GM19035 (cell line): ENCODE measurements around the gene APBB2.

Source experiments
- ATAC-seq: cut with Tn5 transposase; IDR thresholded peaks from one replicate; pipeline ENCODE4 v1.9.1; 2021; ENCODE audit not compliant: unreplicated experiment

The APBB2 gene

DNA sequence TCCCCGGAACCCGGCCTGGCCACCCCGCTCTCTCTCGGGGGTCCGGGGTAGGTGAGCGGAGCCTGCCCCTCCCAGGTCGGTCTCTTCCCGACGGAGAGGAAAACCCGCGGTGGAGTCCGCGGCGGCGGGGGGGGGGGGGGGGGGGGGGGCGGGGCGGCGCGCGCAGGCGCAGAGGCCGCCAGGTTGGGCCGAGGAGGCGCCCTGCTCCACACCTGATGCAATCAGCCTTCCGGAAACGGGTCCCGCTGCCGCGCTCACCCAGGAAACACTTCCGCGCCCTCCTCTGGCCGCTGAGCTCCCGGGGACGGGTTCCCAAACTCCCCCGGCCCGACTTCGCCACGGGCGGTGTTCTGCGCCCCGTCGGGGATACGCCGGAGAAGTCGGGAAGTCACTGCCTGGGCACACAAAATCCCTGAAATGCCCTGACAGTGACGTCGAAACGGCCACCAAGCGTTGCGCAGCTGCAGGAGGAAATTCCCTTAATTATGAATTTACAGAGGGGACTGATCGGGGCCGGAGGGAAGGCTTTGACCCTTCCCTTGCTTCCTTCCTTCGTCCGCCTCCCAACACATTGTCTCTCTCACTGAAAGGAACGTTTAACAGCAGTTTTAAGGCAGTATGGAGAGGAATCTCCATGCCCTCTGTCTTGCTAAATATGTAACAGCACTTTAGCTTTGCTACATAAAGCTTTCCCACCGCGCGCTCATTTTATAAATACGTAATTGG is 2.1 kb upstream of the APBB2 start:
- peak; percentile 56 for ATAC-seq

- ATAC-seq: no peak
Observed at GRCh38 chr4:41215969-41216293, 1.6 kb upstream of the APBB2 start.

DNA sequence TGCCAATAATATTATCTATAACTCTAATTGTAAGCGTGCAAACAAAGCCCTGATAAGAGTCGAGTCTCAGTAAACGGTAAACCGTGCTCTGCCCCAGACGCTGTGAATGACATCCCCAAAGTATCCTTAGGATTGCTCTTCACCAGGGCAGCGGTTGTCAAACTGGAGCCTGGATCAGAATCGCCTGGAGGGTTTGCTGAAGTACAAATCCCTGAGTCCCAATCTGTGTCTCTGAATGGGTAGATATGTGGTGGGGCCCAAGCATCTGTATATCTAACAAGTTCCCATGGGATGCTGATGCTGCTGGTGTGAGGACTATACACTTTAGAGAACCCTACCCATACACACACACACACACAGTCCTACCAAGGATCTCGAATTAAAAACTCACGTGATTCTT is 813 bp upstream of the APBB2 start:
- no peak for ATAC-seq

DNA sequence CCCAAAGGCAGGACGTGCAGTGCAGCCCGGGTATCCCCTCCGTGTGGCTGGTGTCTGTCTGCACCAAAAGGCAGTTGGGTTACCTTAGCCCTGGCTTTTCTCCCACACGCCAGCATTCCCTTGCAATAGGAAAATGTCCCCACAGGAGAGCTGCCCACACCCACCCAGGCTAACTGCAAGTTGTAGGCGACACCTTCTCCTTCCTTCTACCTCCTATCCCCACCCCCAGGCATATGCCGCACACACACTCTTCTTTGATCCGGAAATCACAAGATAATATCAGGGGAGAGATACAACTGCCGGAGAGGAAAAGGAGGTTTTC is 444 bp upstream of the APBB2 start:
- no peak for ATAC-seq

- peak; percentile 6 for ATAC-seq
Observed at GRCh38 chr4:41213625-41214135, 662 bp downstream of the APBB2 start.

DNA sequence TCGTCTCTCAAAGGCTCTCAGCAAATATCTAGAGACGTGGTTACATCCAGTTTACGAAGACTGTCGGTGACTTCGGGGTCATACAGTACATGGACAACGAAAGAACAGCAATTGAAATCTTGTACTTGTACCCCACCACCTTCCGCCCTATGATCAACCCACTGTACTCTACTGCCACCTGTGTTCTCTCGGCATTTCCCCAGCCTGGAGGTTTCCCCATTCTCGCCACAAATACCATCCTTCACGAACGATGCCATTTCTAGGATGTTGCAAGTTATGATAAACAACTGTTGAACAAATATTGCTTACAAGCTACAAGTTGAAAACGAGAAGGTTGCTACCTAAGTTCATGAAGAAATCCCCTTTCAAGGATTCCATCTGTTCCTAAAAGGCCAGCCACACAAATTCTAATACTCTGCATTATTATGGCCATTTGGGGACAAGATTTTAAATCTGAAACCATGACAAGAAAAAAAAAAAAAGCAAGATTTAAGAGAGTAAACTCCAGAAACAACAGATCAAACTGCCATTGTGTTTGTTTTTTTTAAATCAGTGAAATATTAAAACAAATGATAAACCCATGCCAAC is 1.6 kb downstream of the APBB2 start:
- ATAC-seq: no peak

- ATAC-seq: no peak
Observed at GRCh38 chr4:41211951-41212615, 2.3 kb downstream of the APBB2 start.

- no peak for ATAC-seq
Observed at GRCh38 chr4:41209901-41210300, 4.4 kb downstream of the APBB2 start.

DNA sequence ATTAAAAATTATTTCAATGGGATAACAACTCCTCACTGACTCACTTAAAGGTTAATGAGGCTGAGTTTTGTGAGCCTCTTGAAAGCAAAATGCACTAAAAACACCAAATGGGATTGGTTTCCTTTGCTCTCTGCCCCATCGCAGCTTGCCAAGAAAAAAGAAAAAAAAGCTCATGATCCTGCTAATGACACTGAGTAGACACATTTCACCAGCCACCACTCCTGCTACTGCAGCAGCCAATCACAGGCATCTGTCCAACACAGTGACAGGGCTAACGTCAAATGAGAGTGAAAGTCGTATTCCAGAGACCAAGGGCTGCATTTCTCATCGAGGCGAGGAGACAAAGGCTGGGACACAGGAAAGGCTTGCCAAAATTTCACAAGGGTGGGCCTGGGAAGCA is 5.2 kb downstream of the APBB2 start:
- ATAC-seq: no peak

DNA sequence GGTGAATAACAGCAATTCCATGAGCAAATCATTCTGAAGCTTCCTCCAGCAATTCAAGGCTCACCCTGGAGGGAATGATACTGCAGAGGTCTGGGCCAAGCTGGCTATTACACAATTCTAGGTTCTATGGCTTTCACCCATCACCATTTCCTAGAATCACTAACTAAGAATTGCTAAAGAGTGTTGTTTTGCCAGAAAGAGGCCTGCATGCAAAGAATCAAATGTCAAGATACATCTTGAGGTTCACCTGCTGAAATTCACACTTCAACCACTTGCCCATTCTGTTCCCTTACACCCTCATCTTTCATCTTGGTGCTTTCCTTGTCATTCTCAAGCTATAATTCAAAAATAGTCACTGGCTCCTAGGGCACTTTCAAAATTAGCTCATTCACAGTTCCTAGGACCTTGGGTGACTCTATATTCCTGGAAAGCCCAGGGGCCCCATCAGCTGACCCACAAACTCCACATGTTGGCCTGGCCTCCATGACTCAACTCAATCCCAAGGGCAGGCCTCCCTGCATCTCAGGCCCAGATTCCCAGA is 7.0 kb downstream of the APBB2 start:
- no peak for ATAC-seq

GRCh38 chr4:41205854-41206460 is 8.4 kb downstream of the APBB2 start:
- no peak for ATAC-seq

DNA sequence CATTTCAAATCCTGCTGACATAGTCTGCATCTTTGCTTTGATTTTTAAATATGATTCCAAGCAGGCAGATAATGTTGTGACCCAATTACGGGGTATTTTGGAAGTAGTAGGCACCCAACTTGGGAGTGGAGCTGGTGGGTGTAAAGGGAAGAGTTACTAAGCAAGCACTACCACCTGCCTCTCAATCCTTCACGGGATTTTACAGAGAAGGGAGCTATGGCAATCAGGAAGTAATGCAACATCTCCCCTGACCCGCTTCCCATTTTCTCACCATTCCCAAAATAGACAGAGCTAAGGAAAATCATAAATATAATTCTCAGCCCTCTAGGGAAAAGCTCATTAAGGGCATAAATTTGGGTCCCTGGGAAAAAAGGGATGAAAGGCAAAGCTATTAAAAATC is 9.2 kb downstream of the APBB2 start:
- ATAC-seq: no peak

DNA sequence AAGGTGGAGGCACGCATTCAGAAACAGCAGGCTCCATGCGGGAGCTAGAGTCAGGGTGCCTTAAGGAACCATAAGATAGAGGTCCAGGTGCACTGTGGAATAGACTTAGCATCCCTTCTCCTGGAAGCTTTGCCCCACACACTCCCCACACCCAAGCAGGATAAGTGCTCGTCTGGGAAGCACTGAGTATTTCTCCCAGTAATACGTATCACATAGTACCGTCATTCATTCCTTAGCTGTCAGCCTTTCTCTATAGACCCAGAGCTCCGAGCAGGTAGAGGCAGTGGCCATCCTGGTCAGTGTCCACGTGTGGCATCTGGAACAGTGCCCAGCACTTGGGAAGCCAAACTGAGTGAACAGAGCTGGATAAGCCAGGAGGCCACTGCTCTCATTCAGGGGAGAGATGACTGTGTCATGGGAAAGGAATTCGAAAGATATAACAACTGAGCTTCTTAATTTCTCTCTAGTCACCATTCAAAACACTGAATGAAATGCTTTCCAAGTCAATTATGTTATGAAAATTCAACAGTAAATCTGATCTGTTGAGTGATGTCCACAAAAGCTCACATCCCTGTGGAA is 9.9 kb downstream of the APBB2 start:
- no peak for ATAC-seq

GRCh38 chr4:41203841-41204240 is 10.5 kb downstream of the APBB2 start:
- no peak for ATAC-seq

GRCh38 chr4:41202820-41203568 is 11.3 kb downstream of the APBB2 start:
- ATAC-seq: no peak

DNA sequence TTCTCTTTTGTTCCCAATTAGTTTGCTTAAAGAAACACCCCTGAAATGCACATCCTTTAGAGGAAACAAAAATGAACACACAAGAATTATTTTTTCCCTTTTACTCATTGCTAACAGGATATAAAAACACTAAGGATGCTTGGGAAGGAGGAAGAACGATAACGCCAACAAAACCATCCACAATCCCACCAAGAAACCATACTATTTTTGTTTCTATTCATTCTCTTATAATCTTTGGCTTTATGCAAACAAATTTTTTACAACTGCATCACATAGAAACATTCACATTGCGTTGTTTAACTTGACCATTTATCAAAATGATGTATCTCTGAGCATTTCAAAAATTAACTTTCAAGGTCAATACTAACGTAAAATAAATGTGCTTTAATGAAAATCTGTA is 12.0 kb downstream of the APBB2 start:
- ATAC-seq: no peak

DNA sequence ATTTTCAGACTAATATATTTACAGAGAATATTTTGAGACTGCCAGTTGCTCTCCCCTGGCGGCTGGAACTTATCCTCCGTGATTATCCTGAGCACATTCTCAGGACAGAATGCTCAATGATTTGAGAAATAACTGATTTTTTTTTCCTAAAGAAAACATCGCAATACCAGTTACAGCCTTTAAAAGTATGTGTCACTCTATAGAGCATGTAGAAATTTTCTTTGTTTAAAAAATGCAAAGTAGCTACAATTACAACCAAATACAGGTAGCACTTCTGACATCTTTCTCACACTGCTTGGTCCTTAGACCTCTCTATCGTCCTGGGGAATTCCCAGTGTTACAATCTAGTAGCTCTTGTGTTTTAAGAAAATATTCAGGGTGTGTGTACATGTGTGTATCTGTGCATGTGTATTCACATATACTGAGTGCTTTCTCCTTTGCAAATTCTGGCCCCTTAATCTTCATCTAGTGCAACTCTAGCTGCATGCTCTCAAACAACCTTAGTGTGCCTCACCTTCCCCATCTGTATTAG is 13.8 kb downstream of the APBB2 start:
- no peak for ATAC-seq

DNA sequence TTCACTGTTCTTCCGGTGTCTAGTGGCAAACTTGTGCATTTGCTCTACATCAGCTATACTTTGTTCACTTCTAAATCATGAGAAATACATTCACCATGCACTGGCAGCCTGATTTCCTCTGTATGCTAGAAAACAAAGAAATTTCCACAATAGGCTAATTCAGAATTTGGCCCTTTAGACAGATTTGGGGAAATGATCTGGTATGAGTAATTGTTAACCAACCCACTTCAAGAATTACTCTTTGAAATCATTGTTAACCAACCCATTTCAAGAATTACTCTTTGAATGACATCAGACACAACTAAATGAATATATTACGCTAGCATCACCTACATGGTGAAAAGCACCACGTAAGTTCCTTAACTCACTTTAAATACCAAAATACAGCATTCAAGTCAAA is 14.6 kb downstream of the APBB2 start:
- ATAC-seq: no peak

- no peak for ATAC-seq
Observed at GRCh38 chr4:41197996-41198395, 16.3 kb downstream of the APBB2 start.

- ATAC-seq: no peak
Observed at GRCh38 chr4:41197495-41197894, 16.8 kb downstream of the APBB2 start.
